ENCODE results near the gene LAPTM5. TPM values are rescaled to one million over a fixed set of nuclear protein-coding genes. Genes with fewer than 3 reads are reported as not detected.

Gene LAPTM5
- total RNA-seq, 4 donors from 2014 or later: 2.3 to 14.8 (median 10.1) TPM

GRCh38 chr1:30804352-30804751 lies 46.8 kb upstream of the LAPTM5 start:
- TF ChIP-seq, protein P1, sequence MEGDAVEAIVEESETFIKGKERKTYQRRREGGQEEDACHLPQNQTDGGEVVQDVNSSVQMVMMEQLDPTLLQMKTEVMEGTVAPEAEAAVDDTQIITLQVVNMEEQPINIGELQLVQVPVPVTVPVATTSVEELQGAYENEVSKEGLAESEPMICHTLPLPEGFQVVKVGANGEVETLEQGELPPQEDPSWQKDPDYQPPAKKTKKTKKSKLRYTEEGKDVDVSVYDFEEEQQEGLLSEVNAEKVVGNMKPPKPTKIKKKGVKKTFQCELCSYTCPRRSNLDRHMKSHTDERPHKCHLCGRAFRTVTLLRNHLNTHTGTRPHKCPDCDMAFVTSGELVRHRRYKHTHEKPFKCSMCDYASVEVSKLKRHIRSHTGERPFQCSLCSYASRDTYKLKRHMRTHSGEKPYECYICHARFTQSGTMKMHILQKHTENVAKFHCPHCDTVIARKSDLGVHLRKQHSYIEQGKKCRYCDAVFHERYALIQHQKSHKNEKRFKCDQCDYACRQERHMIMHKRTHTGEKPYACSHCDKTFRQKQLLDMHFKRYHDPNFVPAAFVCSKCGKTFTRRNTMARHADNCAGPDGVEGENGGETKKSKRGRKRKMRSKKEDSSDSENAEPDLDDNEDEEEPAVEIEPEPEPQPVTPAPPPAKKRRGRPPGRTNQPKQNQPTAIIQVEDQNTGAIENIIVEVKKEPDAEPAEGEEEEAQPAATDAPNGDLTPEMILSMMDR (IDR thresholded peaks at IDR 0.05 in 4 of 5, conservative IDR thresholded peaks at IDR 0.05 in 1 of 5): no peak
- no peak for TF ChIP-seq POLR2A (IDR thresholded peaks at IDR 0.05)
- DNase-seq: no peak
- Histone ChIP-seq H3K27me3 (peaks cover 0 to 19% (median 12%) of the 10 kb centered on the region in 3 donors), H3K27ac (no peak overlapping the region), H3K4me1 (peaks cover 8 to 9% of the 10 kb centered on the region in 2 donors), H3K9me3 (no peaks in the 10 kb centered on the region), H3K36me3 (no peaks in the 10 kb centered on the region), H3K4me3 (no peak overlapping the region)
- intact Hi-C loops (cut with DNase I; ENCODE audit: low total_unique reads): loop anchor here (5.0 kb wide), 2 partner anchors 38 to 123 kb away; no protein-coding TSS in a partner anchor
- in situ Hi-C loops (cut with MboI; ENCODE audit: low sequenced_read_pairs in 4 of 4): loop anchor here in 3 of 4 donors (5.0 kb wide), 1 partner anchor 108 kb away; no protein-coding TSS in a partner anchor
- ATAC-seq: no peak

DNA sequence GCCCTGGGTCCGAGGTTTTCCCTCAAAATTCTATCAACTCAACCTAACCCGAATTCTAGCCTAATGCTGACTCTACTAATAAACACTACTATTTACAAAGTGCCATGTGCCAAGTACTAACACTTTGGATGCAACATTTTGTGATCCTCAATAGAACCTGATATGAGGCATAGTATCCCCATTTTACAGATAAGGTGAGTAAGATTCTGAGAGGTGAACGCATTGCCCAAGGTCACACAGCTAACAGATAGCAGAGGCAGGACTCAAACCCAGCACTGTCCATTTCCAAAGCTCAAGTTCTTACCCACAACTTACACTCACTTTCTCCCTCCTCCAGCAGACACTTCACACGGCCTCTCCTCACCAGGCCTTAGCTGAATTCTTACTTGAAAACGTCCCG lies 46.0 kb upstream of the LAPTM5 start:
- no peaks in the 10 kb centered on the region for H3K36me3 ChIP-seq
- H3K27me3 ChIP-seq: peaks cover 0 to 19% (median 12%) of the 10 kb centered on the region in 3 donors
- no peak overlapping the region for H3K4me3 ChIP-seq
- DNase-seq (no peak), ATAC-seq (no peak)
- H3K27ac ChIP-seq: no peak overlapping the region
- no peaks in the 10 kb centered on the region for H3K9me3 ChIP-seq
- H3K4me1 ChIP-seq: peaks cover 9 to 10% of the 10 kb centered on the region in 2 donors
- TF ChIP-seq, protein P1 (IDR thresholded peaks at IDR 0.05 in 4 of 5, conservative IDR thresholded peaks at IDR 0.05 in 1 of 5): no peak
- no peak for TF ChIP-seq POLR2A (IDR thresholded peaks at IDR 0.05)
- intact Hi-C loops (cut with DNase I; ENCODE audit: low total_unique reads): loop anchor here (5.0 kb wide), 2 partner anchors 39 to 124 kb away; no protein-coding TSS in a partner anchor
- in situ Hi-C loops (cut with MboI; ENCODE audit: low sequenced_read_pairs in 4 of 4): loop anchor here in 3 of 4 donors (5.0 kb wide), 1 partner anchor 109 kb away; no protein-coding TSS in a partner anchor

DNA sequence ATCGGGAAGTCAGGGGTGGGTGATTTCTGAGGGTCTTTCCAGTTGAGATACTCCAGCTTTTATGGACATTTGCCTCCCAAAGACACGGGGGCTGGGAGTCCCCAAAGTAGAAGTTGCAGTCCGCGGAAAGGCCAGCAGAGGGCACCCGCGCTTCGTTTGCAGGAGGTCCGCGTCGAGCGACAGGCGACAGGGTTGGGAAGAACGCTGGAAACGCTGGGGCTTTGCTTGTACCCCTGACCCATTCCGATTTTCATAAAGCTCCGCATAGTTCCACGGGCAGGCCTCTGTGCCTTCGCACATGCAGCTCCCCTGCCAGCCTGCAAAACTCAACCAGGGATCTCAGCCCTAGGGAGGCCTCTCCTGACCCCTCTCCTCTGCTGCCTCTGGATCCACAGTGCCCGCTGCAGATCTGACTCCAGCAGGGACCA lies 44.2 kb upstream of the LAPTM5 start:
- no peaks in the 10 kb centered on the region for H3K36me3 ChIP-seq
- no peak overlapping the region for H3K27ac ChIP-seq
- H3K4me1 ChIP-seq: peaks cover 3 to 26% of the 10 kb centered on the region in 2 donors
- peak; percentile 42 to 55 for DNase-seq
- peak overlapping the region in 1 of 4 donors; percentile 24 for H3K4me3 ChIP-seq
- TF ChIP-seq, protein P1 (IDR thresholded peaks at IDR 0.05 in 4 of 5, conservative IDR thresholded peaks at IDR 0.05 in 1 of 5): peak; percentile 92 to 98 (median 95)
- TF ChIP-seq POLR2A (IDR thresholded peaks at IDR 0.05): no peak
- ATAC-seq: peak; percentile 66 to 78
- H3K9me3 ChIP-seq: no peaks in the 10 kb centered on the region
- in situ Hi-C loops (cut with MboI; ENCODE audit: low sequenced_read_pairs in 4 of 4): loop anchor here in 3 of 4 donors (5.0 kb wide), 1 partner anchor 111 kb away; no protein-coding TSS in a partner anchor
- peaks cover 0 to 9% (median under 1%) of the 10 kb centered on the region in 3 donors for H3K27me3 ChIP-seq
- intact Hi-C loops (cut with DNase I; ENCODE audit: low total_unique reads): loop anchor here (1.0 to 5.0 kb wide), 3 partner anchors 41 to 126 kb away; no protein-coding TSS in a partner anchor

DNA sequence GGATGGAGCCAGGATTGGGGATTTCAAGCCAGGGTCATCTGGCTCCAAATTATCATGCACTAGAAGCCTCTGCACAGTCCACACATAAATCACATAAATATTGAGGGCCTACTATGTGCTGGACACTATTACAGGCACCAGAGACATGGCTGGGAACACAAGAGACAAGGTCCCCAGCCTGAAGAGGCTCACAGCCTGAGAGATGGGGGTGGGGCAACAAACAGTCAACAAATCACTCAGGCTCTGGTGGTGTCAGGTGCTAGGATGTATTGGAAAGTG lies 41.6 kb upstream of the LAPTM5 start:
- TF ChIP-seq, protein P1 (IDR thresholded peaks at IDR 0.05 in 4 of 5, conservative IDR thresholded peaks at IDR 0.05 in 1 of 5): no peak
- TF ChIP-seq POLR2A (IDR thresholded peaks at IDR 0.05): no peak
- Histone ChIP-seq H3K36me3 (no peaks in the 10 kb centered on the region), H3K4me3 (no peak overlapping the region), H3K27me3 (no peaks in the 10 kb centered on the region), H3K27ac (peak overlapping the region in 2 of 4 donors; percentile 39 to 52), H3K9me3 (no peaks in the 10 kb centered on the region), H3K4me1 (peaks cover 3 to 26% of the 10 kb centered on the region in 2 donors)
- no peak for ATAC-seq
- DNase-seq: no peak
- in situ Hi-C loops (cut with MboI; ENCODE audit: low sequenced_read_pairs in 4 of 4) (loop anchor here in 1 of 4 donors (5.0 kb wide), 1 partner anchor 113 kb away; no protein-coding TSS in a partner anchor), intact Hi-C loops (cut with DNase I; ENCODE audit: low total_unique reads) (no loop called here)

Data from gastrocnemius medialis (tissue), 4 donors.